Stimulated activated CD8-positive, alpha-beta memory T cell treated with anti-CD3 and anti-CD28 coated beads, Interleukin-7, amount 100 ng/mL, for 1 hour (primary cell): ENCODE results near the gene MKLN1.
"Not testable (repeated sequence)": the region's sequence is repeated elsewhere in the genome, so short reads cannot be mapped to it uniquely, and the experiment has no call there.

Experiments
- DNase-seq, 2 donors: peaks; one replicate each; pipeline ENCODE4 v3.0.0-alpha.2; 2020; ENCODE audit warnings: low read depth in 2 of 2

The MKLN1 gene

DNA sequence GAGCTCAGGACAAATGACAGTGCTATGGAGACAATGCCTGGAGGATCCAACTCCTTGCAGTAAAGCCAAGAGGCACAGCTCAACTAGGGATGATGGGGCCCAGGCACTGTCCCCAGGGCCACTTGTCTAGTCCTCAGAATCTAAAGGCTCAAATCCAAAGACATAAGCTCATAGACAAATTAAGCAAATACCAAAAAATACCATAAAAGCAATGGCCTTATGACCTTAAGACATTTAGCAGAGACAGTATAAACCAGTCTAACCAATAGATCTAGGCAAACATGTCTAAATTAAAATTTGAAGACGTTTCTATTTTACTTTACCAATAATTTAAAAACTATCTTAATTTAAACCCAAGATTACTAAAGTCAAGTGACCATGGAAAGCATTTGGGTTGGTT lies 14.8 kb upstream of the MKLN1 start:
- DNase-seq = no peak

DNA sequence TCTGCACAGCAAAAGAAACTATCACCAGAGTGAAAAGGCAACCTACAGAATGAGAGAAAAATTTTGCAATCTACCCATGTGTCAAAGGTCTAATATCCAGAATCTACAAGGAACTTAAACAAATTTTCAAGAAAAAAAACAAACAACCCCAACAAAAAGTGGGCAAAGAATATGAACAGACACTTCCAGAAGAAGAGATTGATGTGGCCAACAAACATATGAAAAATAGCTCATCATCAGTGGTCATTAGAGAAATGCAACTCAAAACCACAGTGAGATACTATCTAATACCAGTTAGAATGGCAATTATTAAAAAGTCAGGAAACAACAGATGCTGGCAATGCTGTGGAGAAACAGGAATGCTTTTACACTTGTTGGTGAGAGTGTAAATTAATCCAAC lies 7.1 kb upstream of the MKLN1 start:
- DNase-seq = no peak

DNA sequence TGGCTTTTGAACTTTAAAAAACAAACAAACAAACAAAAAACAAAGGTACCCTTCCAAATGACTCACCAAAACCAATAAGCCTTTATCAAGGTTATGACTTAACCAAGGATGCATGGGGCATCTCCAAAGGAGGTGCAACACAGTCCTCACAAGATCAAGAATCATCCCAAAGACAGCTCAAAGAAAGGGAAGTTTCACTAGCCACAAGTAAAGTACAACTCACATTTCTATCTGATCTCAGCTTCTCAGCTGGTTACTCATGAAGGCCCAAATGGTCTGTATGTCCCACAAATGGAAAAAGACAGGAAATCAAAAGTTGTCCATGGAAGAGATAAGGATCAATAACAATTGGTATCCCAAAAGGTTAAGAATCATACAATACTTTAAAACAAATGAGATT lies 6.0 kb upstream of the MKLN1 start:
- DNase-seq = no peak

DNA sequence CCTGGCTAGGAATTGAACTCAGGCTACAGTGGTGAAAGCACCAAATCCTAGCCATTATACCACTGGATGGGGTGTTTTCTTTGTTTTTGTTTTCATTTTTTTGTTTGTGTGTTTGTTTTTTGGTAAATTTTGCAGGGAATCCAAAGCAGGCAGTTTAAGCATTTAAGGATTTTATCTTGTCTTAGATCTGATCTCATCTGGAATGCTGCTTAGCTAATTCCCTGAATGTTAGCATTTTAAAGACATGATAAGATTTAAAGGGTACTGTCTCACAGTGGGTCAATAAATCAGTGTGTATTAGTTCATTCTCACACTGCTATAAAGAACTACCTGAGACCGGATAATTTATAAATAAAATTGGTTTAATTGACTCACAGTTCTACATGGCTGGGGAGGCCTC lies 5.6 kb upstream of the MKLN1 start:
- no peak for DNase-seq

DNA sequence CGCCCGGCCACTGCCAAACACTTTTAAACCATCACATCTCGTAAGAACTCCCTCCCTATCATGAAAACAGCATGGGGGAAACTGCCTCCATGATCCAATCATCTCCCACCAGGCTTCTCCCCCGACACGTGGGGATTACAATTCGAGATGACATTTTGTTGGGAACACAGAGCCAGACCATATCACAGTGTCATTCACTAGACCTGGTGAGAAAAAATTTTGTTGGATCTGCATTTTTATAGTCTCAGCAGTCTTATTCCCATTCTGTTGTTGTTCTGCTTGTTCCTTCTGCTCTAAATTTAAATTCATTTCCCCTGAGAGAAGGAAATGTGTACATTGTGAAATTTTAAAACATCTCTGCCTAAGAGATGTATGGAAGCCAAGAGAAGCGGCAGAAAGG lies 4.8 kb upstream of the MKLN1 start:
- DNase-seq = no peak

DNA sequence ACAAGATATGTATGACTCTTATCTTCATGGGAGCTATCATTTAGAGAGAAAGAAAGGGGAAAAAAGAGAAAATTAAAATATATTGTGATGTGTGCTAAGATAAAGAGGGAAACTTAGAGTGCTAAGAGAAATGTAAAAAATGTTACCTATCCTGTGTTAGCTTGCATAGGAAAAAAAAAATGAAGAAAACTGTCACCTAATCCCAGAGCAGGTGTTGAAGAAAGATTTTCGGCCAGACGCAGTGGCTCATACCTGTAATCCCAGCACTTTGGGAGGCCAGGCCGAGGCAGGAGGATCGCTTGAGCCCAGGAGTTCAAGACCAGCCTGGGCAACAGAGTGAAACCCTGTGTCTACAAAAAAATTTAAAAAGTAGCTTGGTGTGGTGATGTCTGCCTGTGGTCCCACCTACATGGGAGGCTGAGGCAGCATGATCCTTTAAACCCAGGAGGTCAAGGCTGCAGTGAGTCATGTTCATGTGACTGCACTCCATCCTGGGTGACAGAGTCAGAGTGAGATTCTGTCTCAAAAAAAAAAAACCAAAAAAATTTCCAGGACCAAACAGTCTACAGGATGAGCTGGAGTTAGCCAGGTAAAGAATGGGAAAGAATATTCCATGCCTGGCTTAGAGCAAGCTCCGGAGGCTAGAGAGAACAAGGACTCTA lies 2.4 kb upstream of the MKLN1 start:
- DNase-seq = no peak

GRCh38 chr7:131326576-131326975 lies 1.1 kb upstream of the MKLN1 start:
- DNase-seq = no peak

DNA sequence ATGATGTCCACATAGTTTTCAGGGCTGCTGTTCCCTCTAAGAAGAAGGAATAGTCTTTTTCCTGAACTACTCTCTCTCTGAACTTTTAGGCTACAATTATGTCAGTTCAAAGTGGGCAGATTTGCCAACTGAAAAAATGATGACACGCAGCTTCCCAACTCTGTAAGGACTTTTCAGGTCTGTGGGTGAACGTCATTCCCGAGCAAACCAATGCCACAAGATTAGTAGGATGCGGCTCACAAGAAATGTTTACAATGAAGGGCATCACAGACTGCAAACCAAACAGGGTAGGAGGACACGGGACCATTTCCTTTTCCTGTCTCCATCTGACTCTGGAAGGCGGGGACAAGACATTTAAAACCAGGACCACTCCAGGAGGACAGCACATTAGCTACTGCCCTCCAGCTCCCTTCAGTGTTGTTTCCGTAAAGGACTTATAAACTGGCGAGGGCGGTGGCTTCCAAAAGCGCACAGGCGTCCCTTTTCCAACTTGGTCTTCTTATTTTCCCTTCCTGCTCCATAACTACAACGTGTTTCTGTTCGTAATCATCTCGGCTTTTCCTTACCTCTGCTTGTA lies 539 bp upstream of the MKLN1 start:
- no peak for DNase-seq

DNA sequence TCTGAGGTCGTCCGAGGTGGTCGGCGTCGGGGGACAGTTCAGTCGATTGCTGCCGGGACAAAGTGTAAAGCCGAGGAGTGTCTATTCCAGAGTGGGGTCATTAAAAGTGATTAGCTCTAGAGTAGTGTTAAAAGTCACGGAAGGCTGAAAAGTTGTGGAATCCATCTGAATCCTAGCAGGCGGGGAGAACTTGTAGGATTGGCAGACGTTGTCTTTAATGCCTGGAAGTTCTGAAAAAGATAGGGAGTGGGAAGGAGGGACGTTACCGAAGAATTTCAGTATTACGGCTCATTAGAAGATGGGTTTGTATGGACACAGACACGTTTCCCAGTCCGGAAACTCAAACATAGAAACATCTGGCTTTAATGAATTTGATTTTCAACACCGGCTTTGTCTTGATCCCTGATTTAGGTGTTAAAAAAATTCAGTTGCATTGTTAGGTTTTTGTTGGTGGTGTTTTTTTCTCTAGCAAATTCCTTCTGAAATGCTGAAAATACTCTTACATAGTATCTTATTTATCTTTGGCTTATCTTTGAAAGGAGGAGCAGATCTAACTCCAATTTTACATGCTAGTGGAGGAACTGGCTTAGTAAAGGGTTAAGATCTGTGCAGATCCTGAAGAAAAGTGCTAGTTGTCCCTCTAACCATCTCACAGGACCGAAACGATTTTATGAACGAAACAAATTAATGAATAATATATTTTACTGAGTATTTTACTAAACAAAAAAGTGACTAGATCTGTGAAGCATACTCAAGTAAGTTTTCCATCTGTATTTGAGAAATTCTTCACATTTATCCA lies 900 bp downstream of the MKLN1 start:
- no peak for DNase-seq

DNA sequence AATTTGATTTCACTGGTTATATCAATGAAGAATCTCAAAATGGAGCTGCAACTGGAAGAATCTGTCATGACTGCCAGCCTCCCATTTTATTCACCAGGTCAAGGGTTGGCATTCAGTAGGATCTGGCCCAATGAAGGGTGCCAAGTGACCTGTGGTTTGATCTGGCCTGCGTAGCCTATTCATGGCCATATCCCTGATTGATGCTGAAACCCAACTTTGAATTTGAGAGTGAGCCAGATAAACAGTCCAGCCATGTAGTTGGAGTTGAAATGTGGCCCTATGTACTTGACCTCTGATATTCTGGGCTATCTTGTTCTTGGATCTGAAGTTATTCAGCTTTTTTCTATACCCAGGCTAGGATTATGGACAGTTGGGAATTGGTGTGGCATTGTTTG lies 1.5 kb downstream of the MKLN1 start:
- no peak for DNase-seq

DNA sequence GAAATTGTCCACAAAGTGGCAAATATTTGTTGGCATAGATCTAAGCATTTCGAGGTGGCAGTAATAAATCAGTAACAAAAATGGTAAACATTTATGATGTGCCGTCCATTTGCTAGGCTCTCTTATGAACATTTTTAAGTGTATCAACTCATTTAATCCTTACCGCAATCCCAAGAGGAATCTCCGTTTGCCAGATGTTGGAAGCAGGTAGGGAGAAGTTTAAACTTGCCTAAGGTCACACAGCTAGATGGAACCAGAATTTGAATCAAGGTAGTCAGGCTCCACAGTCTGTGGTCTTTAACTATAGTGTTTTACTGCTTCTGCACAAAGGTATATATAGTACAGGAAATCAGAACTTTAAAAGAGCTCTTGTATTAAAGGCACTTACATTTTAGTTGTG lies 2.6 kb downstream of the MKLN1 start:
- no peak for DNase-seq

- DNase-seq = no peak
These were observed 4.1 kb downstream of the MKLN1 start for GRCh38 chr7:131331806-131332205.

- DNase-seq = not testable (repeated sequence)
These were observed 5.1 kb downstream of the MKLN1 start for GRCh38 chr7:131332729-131333128.

GRCh38 chr7:131335639-131336381 lies 8.1 kb downstream of the MKLN1 start:
- no peak for DNase-seq

- DNase-seq = no peak
These were observed 9.3 kb downstream of the MKLN1 start for GRCh38 chr7:131336956-131337355.

DNA sequence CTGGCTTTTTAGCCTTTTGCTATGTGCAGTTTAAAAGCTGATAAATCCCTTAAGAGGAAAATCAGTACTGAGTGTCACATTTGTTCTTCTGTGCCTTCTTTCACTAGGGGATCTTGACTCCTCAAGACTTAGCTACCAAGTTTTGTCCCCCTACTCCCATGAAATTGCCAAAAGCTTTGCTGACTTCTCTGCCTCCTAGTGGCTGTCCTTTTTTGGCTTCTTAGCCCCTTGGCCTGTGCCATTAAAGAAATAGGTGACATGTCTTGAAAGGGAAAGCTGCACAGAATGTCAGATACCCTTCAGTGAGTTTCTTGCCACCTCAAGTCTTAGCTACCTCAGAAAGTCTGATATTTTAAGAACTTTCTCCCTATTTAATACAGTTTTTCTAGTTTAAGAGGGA lies 10.5 kb downstream of the MKLN1 start:
- no peak for DNase-seq

GRCh38 chr7:131338691-131339390 lies 11.2 kb downstream of the MKLN1 start:
- DNase-seq = no peak

GRCh38 chr7:131341690-131342089 lies 14.0 kb downstream of the MKLN1 start:
- no peak for DNase-seq

DNA sequence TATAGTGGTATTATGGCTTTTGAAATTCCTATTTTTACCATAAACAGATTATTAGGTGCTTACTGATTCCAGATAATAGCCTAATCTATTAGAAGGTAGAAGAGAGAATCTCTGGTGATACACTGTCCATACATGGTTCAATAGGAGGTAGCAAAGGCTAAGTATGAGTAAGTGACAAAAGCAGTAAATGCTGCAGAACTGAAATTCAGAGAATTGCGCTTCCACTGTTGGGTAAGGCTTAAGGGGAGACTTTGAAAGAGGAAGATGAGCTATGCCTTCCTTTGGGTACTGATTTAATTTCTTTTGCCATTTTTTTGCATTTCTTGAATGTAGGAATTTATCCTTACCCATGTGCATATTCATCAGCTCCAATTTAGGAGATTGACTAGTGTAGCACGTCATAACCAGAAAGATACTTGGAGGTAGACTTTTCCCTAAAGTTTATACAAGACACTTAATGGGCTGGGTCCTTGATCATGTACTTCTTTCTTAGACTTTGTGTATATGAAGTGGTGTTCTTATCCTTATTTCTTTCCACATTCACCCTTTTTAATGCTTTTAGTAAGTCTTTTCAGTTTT lies 15.3 kb downstream of the MKLN1 start:
- DNase-seq = no peak

GRCh38 chr7:131346885-131347592 lies 19.4 kb downstream of the MKLN1 start:
- no peak for DNase-seq

DNA sequence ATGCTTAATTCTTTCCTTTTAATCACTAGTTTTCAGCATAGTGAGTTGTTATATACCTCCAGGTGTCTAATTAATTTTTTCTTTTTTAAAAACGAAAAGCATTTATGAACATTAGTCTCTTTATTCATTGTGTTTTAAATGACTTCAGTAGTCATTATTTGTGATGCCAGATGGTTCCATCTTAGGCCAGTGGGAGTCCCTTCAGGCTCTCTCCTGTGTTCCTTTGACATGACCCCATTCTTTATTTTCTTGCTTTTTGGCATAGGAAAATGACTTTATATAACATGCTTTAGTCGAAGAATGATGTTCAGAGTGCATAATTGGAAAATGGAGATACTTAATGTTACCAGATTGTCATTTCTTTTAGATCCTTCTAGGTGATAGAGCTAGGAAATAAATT lies 24.4 kb downstream of the MKLN1 start:
- no peak for DNase-seq
